Brain microvascular endothelial cell (primary cell): ENCODE results near the gene SETD7.

Experiments
- DNase-seq: peaks from one replicate; pipeline ENCODE4 v3.0.0-alpha.2; 2020
- H3K27ac ChIP-seq: fragments of 250-450 bp; sonication (Bioruptor Pico); 2 replicates; pipeline ENCODE4 v1.5.1; 2020; ENCODE audit warnings: mild to moderate bottlenecking, moderate library complexity
- H3K27me3 ChIP-seq: fragments of 250-450 bp; sonication (Bioruptor Pico); replicated peaks from 2 replicates; pipeline ENCODE4 v1.5.1; 2020; ENCODE audit warnings: mild to moderate bottlenecking
- H3K36me3 ChIP-seq: fragments of 250-450 bp; sonication (Bioruptor Pico); replicated peaks from 2 replicates; pipeline ENCODE4 v1.5.1; 2020; ENCODE audit warnings: mild to moderate bottlenecking
- H3K4me3 ChIP-seq: 2 replicates; pipeline ENCODE4 v1.5.1; 2011; ENCODE audit warnings: low read depth, mild to moderate bottlenecking, control low read depth, low read length, moderate library complexity
- CTCF ChIP-seq: IDR thresholded peaks from 2 replicates; pipeline ENCODE4 v1.5.1; 2011; ENCODE audit warnings: low read depth, mild to moderate bottlenecking, moderate library complexity, low read length, control low read depth, inconsistent platforms; ENCODE audit errors: missing control alignments
- in situ Hi-C: cut with HindIII; loops from 2 replicates; pipeline ENCODE4 v1.10.0; 2017; ENCODE audit warnings: low sequenced_read_pairs, low pct_ligation_motif_present

Gene SETD7

GRCh38 chr4:139501527-139501926 is 54.5 kb downstream of the SETD7 start:
- Histone ChIP-seq H3K4me3 (no peak overlapping the region), H3K27me3 (no peaks in the 10 kb centered on the region), H3K36me3 (peaks cover 2% of the 10 kb centered on the region), H3K27ac (no peak overlapping the region)
- TF ChIP-seq CTCF: no peak
- in situ Hi-C loops: no loop called here
- DNase-seq: no peak

DNA sequence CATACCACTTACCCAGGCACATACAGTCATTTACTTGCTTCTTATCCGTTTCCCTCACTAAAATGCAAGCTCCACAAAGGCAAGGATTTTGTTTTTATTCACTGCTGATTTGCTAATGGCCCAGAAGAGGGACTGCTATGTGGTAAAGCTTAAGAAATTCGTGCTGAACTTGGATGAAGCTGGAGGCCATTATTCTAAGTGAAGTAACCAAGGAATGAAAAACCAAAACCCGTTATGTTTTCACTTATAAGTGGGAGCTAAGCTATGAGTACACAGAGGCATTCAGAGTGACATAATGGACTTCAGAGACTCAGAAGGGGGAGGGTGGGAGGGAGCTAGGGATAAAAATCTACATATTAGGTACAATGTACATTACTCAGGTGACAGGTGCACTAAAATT is 54.9 kb downstream of the SETD7 start:
- DNase-seq: no peak
- peaks cover 2% of the 10 kb centered on the region for H3K36me3 ChIP-seq
- no peak overlapping the region for H3K4me3 ChIP-seq
- TF ChIP-seq CTCF: no peak
- H3K27me3 ChIP-seq: no peaks in the 10 kb centered on the region
- in situ Hi-C loops: no loop called here
- H3K27ac ChIP-seq: no peak overlapping the region

GRCh38 chr4:139499186-139499585 is 56.8 kb downstream of the SETD7 start:
- Histone ChIP-seq H3K4me3 (no peak overlapping the region), H3K27me3 (no peaks in the 10 kb centered on the region), H3K27ac (no peak overlapping the region), H3K36me3 (no peaks in the 10 kb centered on the region)
- DNase-seq: no peak
- TF ChIP-seq CTCF: no peak
- in situ Hi-C loops: no loop called here

- in situ Hi-C loops: no loop called here
- DNase-seq: no peak
Observed at GRCh38 chr4:139493176-139493575, 62.8 kb downstream of the SETD7 start.

DNA sequence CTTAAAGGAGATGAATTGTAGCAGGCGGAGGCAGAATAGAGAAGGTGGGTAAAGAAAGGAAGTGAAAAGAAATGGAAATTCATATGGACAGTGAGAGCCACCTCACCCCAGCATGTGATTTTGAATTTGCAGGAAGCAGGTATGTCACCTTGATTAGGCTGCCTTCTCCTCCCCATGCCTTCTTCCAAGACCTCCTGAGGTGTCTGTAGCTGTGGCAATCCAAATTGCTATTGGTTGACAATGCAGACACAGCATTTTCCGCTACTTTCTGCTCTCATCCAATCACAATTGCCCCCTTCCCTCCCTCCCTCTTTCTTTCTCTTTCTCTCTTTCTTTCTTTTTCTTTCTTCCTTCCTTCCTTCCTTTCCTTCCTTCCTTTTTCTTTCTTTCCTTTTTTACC is 63.6 kb downstream of the SETD7 start:
- Histone ChIP-seq H3K27me3 (no peaks in the 10 kb centered on the region), H3K4me3 (no peak overlapping the region), H3K27ac (no peak overlapping the region), H3K36me3 (no peaks in the 10 kb centered on the region)
- TF ChIP-seq CTCF: no peak
- DNase-seq: no peak
- in situ Hi-C loops: no loop called here

More at GRCh38 chr4:139493176-139493575, 62.8 kb downstream of the SETD7 start:
- H3K36me3 ChIP-seq: no peaks in the 10 kb centered on the region
- no peak overlapping the region for H3K4me3 ChIP-seq
- TF ChIP-seq CTCF: no peak
- no peak overlapping the region for H3K27ac ChIP-seq
- no peaks in the 10 kb centered on the region for H3K27me3 ChIP-seq

DNA sequence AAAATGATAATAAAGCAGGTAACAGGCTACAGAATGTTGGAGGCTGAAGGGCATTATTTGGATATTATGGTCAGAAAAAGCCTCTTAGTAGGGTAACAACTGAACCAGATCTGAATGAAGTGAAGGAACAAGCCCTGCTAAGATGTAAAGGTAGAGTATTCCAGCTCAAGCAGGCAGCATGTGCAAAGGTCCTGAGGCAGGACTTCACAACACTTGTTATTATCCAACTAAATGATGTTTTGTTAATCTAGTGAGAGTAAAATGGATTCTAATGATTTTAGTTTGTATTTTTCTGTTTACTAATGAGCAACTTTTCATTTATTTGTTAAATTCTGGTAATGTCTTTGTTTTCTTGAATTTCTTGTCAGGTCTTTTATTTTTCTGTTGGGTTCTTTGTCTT is 66.4 kb downstream of the SETD7 start:
- in situ Hi-C loops: no loop called here
- H3K36me3 ChIP-seq: no peaks in the 10 kb centered on the region
- no peak overlapping the region for H3K4me3 ChIP-seq
- no peaks in the 10 kb centered on the region for H3K27me3 ChIP-seq
- DNase-seq: no peak
- no peak for TF ChIP-seq CTCF
- no peak overlapping the region for H3K27ac ChIP-seq
